ENCODE results near the gene TRIM52. TPM values are rescaled to one million over a fixed set of nuclear protein-coding genes. Genes with fewer than 3 reads are reported as not detected.
A peak's percentile ranks its signal among the peaks of the same experiment; 100 is the strongest.

Gene TRIM52
- total and polyA plus RNA-seq, 9 of the 15 experiments (the other 6 are each of a cell fraction or from before 2014, with no cell fraction given), result 3.3 to 21.9 (median 13.5) TPM

GRCh38 chr5:181243564-181244343, 17.2 kb downstream of the TRIM52 start, which contains the start of gene RACK1 (continued):
- peak; percentile 74 to 87 for TF ChIP-seq MAZ (CRISPR knock-in tag; conservative IDR thresholded peaks at IDR 0.05 in 1 of 2, IDR thresholded peaks at IDR 0.05 in 1 of 2)
- TF ChIP-seq NKRF (IDR thresholded peaks at IDR 0.05; ENCODE audit: borderline replicate concordance), result peak; percentile 8; the same call in 1 of the 2 replicates
- no peak for TF ChIP-seq ZNF512 (tag; IDR thresholded peaks at IDR 0.05)
- peak; percentile 76 for TF ChIP-seq MGA (IDR thresholded peaks at IDR 0.05)
- no peak for TF ChIP-seq ZNF282 (CRISPR knock-in tag; IDR thresholded peaks at IDR 0.05)
- TF ChIP-seq ZNF197 (CRISPR knock-in tag; IDR thresholded peaks at IDR 0.05; ENCODE audit: low read depth), result peak; percentile 71
- peak; percentile 69 for TF ChIP-seq TFAP4 (CRISPR knock-in tag; IDR thresholded peaks at IDR 0.05; ENCODE audit: borderline replicate concordance)
- TF ChIP-seq SIN3B (IDR thresholded peaks at IDR 0.05; ENCODE audit: low read depth), result peak; percentile 23
- peak; percentile 18; the same call in 1 of the 2 replicates for TF ChIP-seq EGR1 (conservative IDR thresholded peaks at IDR 0.05)
- peak; percentile 89; the same call in 1 of the 2 replicates for TF ChIP-seq TGIF2 (CRISPR knock-in tag; IDR thresholded peaks at IDR 0.05)
